ENCODE results near the gene HNF4A. TPM values are rescaled to one million over a fixed set of nuclear protein-coding genes. Genes with fewer than 3 reads are reported as not detected.

The HNF4A gene
- total RNA-seq, 2 donors from 2014 or later = 56.3 to 58.0 TPM

DNA sequence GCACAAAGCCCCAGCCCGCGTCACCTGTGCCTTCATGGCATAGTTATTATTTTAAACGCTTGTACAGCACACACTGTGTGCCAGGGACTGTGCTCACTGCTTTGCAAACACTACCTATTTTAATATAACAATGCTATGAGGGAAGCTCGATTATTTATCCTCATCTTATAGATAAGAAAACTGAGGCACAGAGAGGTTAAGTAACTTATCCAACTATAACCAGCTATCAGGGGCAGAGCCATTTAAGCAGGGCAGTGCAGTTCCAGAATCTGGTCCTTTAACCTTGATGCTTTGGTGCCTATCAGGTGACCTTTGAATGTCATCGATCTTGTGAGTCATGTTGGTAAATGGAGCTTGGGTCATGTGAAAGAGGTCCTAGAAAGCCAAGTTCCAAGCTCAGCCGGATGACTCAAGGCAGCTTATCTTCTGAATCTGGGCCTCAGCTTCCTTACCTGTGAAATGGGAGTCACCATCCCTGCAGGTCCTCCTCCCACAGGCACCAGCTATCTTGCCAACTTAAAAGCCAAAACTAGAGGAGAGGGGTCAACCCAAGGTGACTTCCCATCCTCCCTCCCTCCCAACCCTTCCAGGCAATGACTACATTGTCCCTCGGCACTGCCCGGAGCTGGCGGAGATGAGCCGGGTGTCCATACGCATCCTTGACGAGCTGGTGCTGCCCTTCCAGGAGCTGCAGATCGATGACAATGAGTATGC lies 63.8 kb downstream of the HNF4A start:
- H3K27ac ChIP-seq (ENCODE audit: low read depth, low read length) = no peak overlapping the region
- WGBS, 2 experiments (ENCODE audit: insufficient coverage in 1 of 2, insufficient read length in 1 of 2) = 88 to 95% methylated on average over 9 to 13 of the region's 13 CpGs
- peaks cover 57% of the 10 kb centered on the region for H3K36me3 Mint-ChIP-seq (ENCODE audit: low read depth)
- no peak overlapping the region for H3K4me3 Mint-ChIP-seq
- DNase-seq = no peak
- H3K9ac ChIP-seq (ENCODE audit: extremely low read depth, low read length, poor library complexity, severe bottlenecking) = no peak overlapping the region
- H3K4me1 ChIP-seq (ENCODE audit: control insufficient read depth, insufficient read depth, low read length) = no peaks in the 10 kb centered on the region
- H3K9me3 Mint-ChIP-seq = no peaks in the 10 kb centered on the region
- no peaks in the 10 kb centered on the region for H3K9me3 ChIP-seq (ENCODE audit: control insufficient read depth, low read length)
- H3K4me1 Mint-ChIP-seq = peaks cover 8% of the 10 kb centered on the region
- peaks cover 65% of the 10 kb centered on the region for H3K36me3 ChIP-seq (ENCODE audit: control insufficient read depth, insufficient read depth, low read length)
- no peaks in the 10 kb centered on the region for H3K27me3 ChIP-seq (ENCODE audit: control insufficient read depth, insufficient read depth, low read length, poor library complexity, severe bottlenecking)
- H3K27ac Mint-ChIP-seq = no peak overlapping the region
- peaks cover 1% of the 10 kb centered on the region for H3K27me3 Mint-ChIP-seq (ENCODE audit: insufficient read depth)
- no peak for TF ChIP-seq CTCF (conservative IDR thresholded peaks at IDR 0.05)
- H3K4me3 ChIP-seq (ENCODE audit: low read length) = no peak overlapping the region

GRCh38 chr20:44420497-44420896 lies 65.0 kb downstream of the HNF4A start:
- no peak overlapping the region for H3K9ac ChIP-seq (ENCODE audit: extremely low read depth, low read length, poor library complexity, severe bottlenecking)
- no peaks in the 10 kb centered on the region for H3K9me3 ChIP-seq (ENCODE audit: control insufficient read depth, low read length)
- no peaks in the 10 kb centered on the region for H3K9me3 Mint-ChIP-seq
- H3K27me3 ChIP-seq (ENCODE audit: control insufficient read depth, insufficient read depth, low read length, poor library complexity, severe bottlenecking) = no peaks in the 10 kb centered on the region
- no peak for DNase-seq
- H3K4me1 Mint-ChIP-seq = peaks cover 4% of the 10 kb centered on the region
- TF ChIP-seq CTCF (conservative IDR thresholded peaks at IDR 0.05) = no peak
- H3K36me3 ChIP-seq (ENCODE audit: control insufficient read depth, insufficient read depth, low read length) = peaks cover 56% of the 10 kb centered on the region
- WGBS, 2 experiments (ENCODE audit: insufficient coverage in 1 of 2, insufficient read length in 1 of 2) = 86 to 92% methylated on average over 3 to 4 of the region's 4 CpGs
- H3K4me3 Mint-ChIP-seq = no peak overlapping the region
- peaks cover 46% of the 10 kb centered on the region for H3K36me3 Mint-ChIP-seq (ENCODE audit: low read depth)
- no peak overlapping the region for H3K27ac ChIP-seq (ENCODE audit: low read depth, low read length)
- H3K27me3 Mint-ChIP-seq (ENCODE audit: insufficient read depth) = peaks cover 1% of the 10 kb centered on the region
- no peak overlapping the region for H3K4me3 ChIP-seq (ENCODE audit: low read length)
- no peak overlapping the region for H3K27ac Mint-ChIP-seq
- H3K4me1 ChIP-seq (ENCODE audit: control insufficient read depth, insufficient read depth, low read length) = no peaks in the 10 kb centered on the region

DNA sequence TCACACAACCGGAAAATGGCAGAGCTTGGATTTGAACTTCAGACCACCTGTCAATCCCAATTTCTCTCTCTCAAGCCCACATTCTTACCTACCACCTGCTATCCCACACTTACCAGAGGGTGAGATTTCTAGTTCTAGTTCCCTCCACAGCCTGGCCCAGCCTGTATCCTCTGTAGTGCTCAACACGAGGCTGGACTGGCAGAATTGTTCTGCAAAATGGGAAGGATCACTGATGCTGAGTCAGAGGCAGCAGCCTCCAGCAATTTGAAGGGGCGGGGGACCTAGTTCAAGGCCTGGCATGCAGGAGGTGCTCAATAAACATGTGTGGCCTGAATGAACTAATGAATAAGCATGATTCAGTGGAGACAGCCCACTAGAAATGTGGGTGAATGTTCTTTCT lies 66.6 kb downstream of the HNF4A start:
- Histone ChIP-seq H3K27ac (ENCODE audit: low read depth, low read length) (no peak overlapping the region), H3K27me3 (ENCODE audit: control insufficient read depth, insufficient read depth, low read length, poor library complexity, severe bottlenecking) (no peaks in the 10 kb centered on the region), H3K9me3 (ENCODE audit: control insufficient read depth, low read length) (no peaks in the 10 kb centered on the region), H3K9ac (ENCODE audit: extremely low read depth, low read length, poor library complexity, severe bottlenecking) (no peak overlapping the region), H3K36me3 (ENCODE audit: control insufficient read depth, insufficient read depth, low read length) (peaks cover 62% of the 10 kb centered on the region), H3K4me3 (ENCODE audit: low read length) (no peak overlapping the region), H3K4me1 (ENCODE audit: control insufficient read depth, insufficient read depth, low read length) (no peaks in the 10 kb centered on the region)
- Mint-ChIP-seq H3K27ac (no peak overlapping the region), H3K36me3 (ENCODE audit: low read depth) (peaks cover 37% of the 10 kb centered on the region), H3K4me3 (no peak overlapping the region), H3K4me1 (no peaks in the 10 kb centered on the region), H3K27me3 (ENCODE audit: insufficient read depth) (peaks cover 1% of the 10 kb centered on the region), H3K9me3 (no peaks in the 10 kb centered on the region)
- TF ChIP-seq CTCF (conservative IDR thresholded peaks at IDR 0.05) = no peak
- WGBS, 2 experiments (ENCODE audit: insufficient coverage in 1 of 2, insufficient read length in 1 of 2) = 74 to 86% methylated on average over 3 of the region's 3 CpGs
- no peak for DNase-seq
